Left lung (tissue), 10 donors: ENCODE measurements around the gene RFX5. TPM values are rescaled to one million over a fixed set of nuclear protein-coding genes. Genes with fewer than 3 reads are reported as not detected.

Experiments
- ATAC-seq: fragments of 200-7000 bp; cut with Tn5 transposase; one replicate; pipeline ENCODE4 v1.9.1; 2020; ENCODE audit warnings: moderate library complexity
- DNase-seq, 4 donors: peaks; one replicate each; pipeline ENCODE4 v3.0.0-alpha.2; 2013 to 2020
- H3K27ac ChIP-seq, 2 donors: fragments of 200-600 bp; sonication (generic) in 1 of 2; one replicate each; pipeline versions ENCODE4 v1.5.0 to v1.8.0; 2020 to 2021
- H3K27me3 ChIP-seq, 2 donors: fragments of 200-600 bp; sonication (generic) in 1 of 2; one replicate each; pipeline versions ENCODE4 v1.5.0 to v1.8.0; 2020 to 2021
- H3K36me3 ChIP-seq, 2 donors: fragments of 200-600 bp; sonication (generic) in 1 of 2; one replicate each; pipeline versions ENCODE4 v1.5.0 to v1.8.0; 2020 to 2021
- H3K4me1 ChIP-seq, 2 donors: fragments of 200-600 bp; one replicate each; pipeline ENCODE4 v1.8.0; 2021
- H3K4me3 ChIP-seq, 2 donors: fragments of 200-600 bp; sonication (generic) in 1 of 2; one replicate each; pipeline versions ENCODE4 v1.5.0 to v1.8.0; 2020 to 2021; ENCODE audit warnings: mild to moderate bottlenecking in 1 of 2
- H3K9me3 ChIP-seq, 2 donors: fragments of 200-600 bp; sonication (generic) in 1 of 2; one replicate each; pipeline versions ENCODE4 v1.5.0 to v1.8.0; 2020 to 2021
- intact Hi-C, 2 donors: fragments of 100-400 bp; cut with DNase I; formaldehyde crosslinking; loops; one replicate each; pipeline versions ENCODE4 v1.11.2 to v1.14.2; 2022
- polyA plus RNA-seq, 6 donors: library from polyadenylated mRNA; unstranded; fragments of 120-200 nt; gene quantifications; one replicate each; pipeline ENCODE4 v1.2.1, GENCODE V29; 2013; ENCODE audit not compliant: insufficient read length in 6 of 6
- total RNA-seq, 2 donors: library from RNA; stranded (reverse); fragmentation: NEBNext Ultra II Directional; extraction: Animal tissue kit (Norgen Biotek cat#: 25700); gene quantifications; one replicate each; pipeline ENCODE4 v1.2.1, GENCODE V29; 2021
- TF ChIP-seq, protein P1 (sequence below), 2 donors: fragments of 200-600 bp; sonication (generic) in 1 of 2; IDR thresholded peaks; one replicate each; pipeline versions ENCODE4 v1.5.0 to v1.8.0; 2021; ENCODE audit warnings: antibody characterized with exemption in 2 of 2
- donor health status: DM: no; HTN: yes; CAD: no.
- donor health status: DM: no; HTN: no; CAD: no.

Gene RFX5
- total and polyA plus RNA-seq, 8 donors: 37.1 to 63.3 (median 43.7) TPM

DNA sequence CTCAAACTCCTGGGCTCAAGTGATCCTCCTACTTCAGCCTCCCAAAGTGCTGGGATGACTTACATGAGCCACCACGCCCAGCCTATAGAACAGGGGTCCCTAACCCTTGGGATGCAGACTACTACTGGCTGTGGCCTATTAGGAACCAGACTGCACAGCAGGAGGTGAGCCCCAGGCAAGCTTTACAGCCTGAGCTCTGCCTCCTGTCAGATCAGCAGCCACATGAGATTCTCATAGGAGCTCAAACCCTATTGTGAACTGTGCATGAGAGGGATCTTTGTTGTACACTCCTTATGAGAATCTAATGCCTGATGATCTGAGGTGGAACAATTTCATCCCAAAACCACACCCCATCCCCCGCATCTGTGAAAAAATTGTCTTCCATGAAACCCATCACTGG, 39.0 kb upstream of the RFX5 start:
- no peak overlapping the region for H3K27ac ChIP-seq
- H3K9me3 ChIP-seq: no peaks in the 10 kb centered on the region
- H3K4me1 ChIP-seq: no peaks in the 10 kb centered on the region
- no peaks in the 10 kb centered on the region for H3K36me3 ChIP-seq
- no peak overlapping the region for H3K4me3 ChIP-seq
- intact Hi-C loops: no loop called here
- DNase-seq (no peak), ATAC-seq (no peak)
- no peaks in the 10 kb centered on the region for H3K27me3 ChIP-seq
- TF ChIP-seq, protein P1, sequence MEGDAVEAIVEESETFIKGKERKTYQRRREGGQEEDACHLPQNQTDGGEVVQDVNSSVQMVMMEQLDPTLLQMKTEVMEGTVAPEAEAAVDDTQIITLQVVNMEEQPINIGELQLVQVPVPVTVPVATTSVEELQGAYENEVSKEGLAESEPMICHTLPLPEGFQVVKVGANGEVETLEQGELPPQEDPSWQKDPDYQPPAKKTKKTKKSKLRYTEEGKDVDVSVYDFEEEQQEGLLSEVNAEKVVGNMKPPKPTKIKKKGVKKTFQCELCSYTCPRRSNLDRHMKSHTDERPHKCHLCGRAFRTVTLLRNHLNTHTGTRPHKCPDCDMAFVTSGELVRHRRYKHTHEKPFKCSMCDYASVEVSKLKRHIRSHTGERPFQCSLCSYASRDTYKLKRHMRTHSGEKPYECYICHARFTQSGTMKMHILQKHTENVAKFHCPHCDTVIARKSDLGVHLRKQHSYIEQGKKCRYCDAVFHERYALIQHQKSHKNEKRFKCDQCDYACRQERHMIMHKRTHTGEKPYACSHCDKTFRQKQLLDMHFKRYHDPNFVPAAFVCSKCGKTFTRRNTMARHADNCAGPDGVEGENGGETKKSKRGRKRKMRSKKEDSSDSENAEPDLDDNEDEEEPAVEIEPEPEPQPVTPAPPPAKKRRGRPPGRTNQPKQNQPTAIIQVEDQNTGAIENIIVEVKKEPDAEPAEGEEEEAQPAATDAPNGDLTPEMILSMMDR (IDR thresholded peaks at IDR 0.05): no peak

DNA sequence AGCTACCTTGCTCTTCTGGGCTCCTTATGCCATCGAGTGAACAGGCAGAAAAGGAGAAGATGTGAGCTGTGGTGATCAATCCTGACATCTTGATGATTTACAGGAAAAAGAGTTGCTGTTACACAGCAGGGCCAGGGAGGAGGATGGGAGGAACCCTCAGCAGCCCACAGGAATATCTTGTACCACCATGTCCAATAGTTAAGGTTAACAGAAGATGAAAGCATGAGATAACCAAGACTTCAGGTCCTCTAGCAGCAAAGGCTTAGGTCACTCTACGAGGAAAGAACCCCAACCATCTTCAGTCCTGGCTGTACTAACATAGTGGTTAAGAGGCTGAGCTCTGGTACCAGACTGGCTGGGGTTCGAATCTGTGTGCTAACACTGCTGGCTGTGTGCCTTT, 37.5 kb upstream of the RFX5 start:
- DNase-seq (no peak), ATAC-seq (no peak)
- Histone ChIP-seq H3K4me3 (no peak overlapping the region), H3K4me1 (no peaks in the 10 kb centered on the region), H3K27me3 (no peaks in the 10 kb centered on the region), H3K36me3 (no peaks in the 10 kb centered on the region), H3K9me3 (no peaks in the 10 kb centered on the region), H3K27ac (no peak overlapping the region)
- intact Hi-C loops: no loop called here
- TF ChIP-seq, protein P1 (IDR thresholded peaks at IDR 0.05): no peak

DNA sequence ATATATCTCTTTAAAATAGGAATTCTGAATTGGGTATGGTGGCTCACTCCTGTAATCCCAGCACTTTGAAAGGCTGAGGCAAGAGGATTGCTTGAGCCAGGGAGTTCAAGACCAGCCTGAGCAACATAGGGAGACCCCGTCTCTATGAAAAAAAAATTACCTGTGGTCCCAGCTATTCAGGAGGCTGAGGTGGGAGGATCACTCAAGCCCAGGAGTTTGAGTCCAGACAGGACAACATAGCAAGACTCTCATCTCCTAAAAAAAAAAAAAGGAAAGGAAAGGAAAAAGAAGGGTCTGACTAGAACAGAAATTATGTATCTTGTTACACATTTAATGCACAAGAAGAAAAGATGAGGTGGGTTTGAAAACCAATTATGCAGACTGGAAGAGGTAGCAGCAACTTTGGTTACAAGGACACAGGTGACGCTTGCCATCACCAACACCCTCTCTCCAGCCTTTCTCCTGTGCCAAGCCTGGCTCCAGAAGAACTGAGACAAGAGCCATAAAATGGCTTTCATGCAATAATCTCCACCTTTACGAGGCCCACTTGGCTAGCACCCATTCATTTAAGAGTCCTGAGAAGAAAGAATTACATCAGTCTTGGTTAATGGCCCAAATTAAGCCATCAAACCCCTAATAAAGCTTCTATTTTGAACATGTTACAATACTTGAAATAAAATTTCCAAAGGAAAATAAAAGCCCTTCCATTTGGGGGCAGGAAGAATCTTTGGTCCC, 30.3 kb upstream of the RFX5 start:
- DNase-seq: no peak
- intact Hi-C loops: no loop called here

DNA sequence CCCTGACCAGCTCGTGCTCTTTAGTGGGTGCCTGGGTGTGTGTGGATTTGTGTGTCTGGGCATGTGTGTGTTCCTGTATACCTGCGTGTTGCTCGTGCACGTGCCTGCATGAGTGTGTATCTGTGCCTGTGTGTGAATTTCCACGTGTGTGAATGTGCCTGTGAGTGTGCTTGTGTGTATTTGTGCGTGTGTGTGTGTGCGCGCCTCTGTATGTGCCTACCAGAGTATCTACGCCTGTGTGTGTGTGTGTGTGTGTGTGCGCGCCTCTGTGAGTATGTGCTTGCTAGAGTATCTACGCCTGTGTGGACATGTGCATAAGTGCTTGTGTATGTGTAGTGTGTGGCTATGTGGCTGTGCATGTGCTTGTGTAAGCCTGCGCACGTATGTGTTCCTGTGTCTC, 26.1 kb upstream of the RFX5 start:
- ATAC-seq (no peak), DNase-seq (peak in 1 of 4 donors; percentile 10)
- H3K27me3 ChIP-seq: no peaks in the 10 kb centered on the region
- H3K36me3 ChIP-seq: no peaks in the 10 kb centered on the region
- TF ChIP-seq, protein P1 (IDR thresholded peaks at IDR 0.05): no peak
- peaks cover 18 to 41% of the 10 kb centered on the region in 2 donors for H3K4me1 ChIP-seq
- H3K9me3 ChIP-seq: no peaks in the 10 kb centered on the region
- H3K27ac ChIP-seq: no peak overlapping the region
- H3K4me3 ChIP-seq: no peak overlapping the region
- intact Hi-C loops: no loop called here

More for the DNA sequence above, 30.3 kb upstream of the RFX5 start:
- Histone ChIP-seq H3K27ac (no peak overlapping the region), H3K9me3 (no peaks in the 10 kb centered on the region), H3K36me3 (no peaks in the 10 kb centered on the region), H3K4me3 (no peak overlapping the region), H3K4me1 (peaks cover 0 to 4% of the 10 kb centered on the region in 2 donors), H3K27me3 (no peaks in the 10 kb centered on the region)
- TF ChIP-seq, protein P1 (IDR thresholded peaks at IDR 0.05): no peak
- ATAC-seq: peak; percentile 7

DNA sequence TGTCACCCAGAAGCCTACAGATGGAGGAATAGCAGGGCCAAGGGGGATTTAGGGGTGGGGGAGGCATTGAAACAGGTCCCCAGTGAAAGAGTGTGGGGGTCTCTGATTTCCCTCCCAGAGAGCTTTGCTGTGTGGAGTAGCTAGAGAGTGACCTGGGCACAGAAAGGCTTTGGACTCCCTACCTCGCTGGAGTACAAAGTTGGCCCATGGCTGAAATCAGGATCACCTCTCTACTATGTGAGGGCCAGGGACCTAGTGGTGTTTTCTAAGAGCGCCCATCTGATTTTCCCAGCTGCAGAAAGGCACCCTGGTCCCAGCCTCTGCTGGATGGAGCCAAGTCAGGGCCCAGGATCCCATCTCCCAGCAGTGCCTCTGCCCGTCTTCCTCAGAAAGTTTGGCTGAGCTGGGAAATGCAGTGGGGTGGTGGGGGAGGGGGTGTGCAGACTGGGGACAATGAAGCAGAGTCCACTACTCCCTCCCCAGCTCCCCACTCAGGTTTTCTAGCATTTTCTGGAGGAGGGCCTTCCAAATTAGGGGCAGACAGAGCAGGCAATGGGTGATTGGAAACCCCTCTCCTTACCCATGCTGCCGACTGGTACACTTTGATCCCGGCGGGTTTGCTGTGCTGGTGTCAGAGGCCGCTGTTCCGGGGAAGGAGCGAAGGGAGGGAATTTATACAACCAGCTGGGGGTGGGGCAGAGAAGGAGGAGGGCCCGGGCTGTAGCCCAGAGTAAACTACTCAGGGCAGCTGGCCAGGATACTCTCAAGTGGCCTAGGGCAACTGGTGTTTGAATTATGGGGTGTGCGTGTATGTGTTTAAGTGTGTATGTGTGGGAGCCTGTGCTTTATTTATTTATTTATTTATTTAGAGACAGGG, 25.2 kb upstream of the RFX5 start, which contains the start of gene SELENBP1:
Gene SELENBP1, minus strand, starts transcription at position 648 of the 877 bp plus-strand sequence. Its CDS starts 64 bp downstream, at position 584.
- ATAC-seq (peak; percentile 78), DNase-seq (peak; percentile 83 to 92 (median 86))
- intact Hi-C loops: no loop called here
- peak within 1 kb of the TSS; percentile 48 to 52 for H3K4me3 ChIP-seq
- peak within 1 kb of the TSS; percentile 70 to 85 for H3K27ac ChIP-seq
- H3K4me1 ChIP-seq: peaks cover 22 to 41% of the 10 kb centered on the region in 2 donors
- H3K27me3 ChIP-seq: no peaks in the 10 kb centered on the region
- TF ChIP-seq, protein P1 (IDR thresholded peaks at IDR 0.05): no peak
- H3K9me3 ChIP-seq: no peaks in the 10 kb centered on the region
- no peaks in the 10 kb centered on the region for H3K36me3 ChIP-seq
